A549 (cell line): ENCODE results near the gene CPN1. TPM values are rescaled to one million over a fixed set of nuclear protein-coding genes. Genes with fewer than 3 reads are reported as not detected.

Source experiments
- ATAC-seq, 2 experiments: fragments of 200-7000 bp in 1 of 2; fragments of >200 bp in 1 of 2; cut with Nextera tagmentation in 1 of 2; cut with Tn5 transposase in 1 of 2; 3 replicates each; pipeline versions ENCODE4 v1.8.0 to v1.9.1; 2018 to 2020; ENCODE audit warnings: mild to moderate bottlenecking in 1 of 2, moderate library complexity in 1 of 2
- CTCF ChIA-PET: fragments of 300-600 bp; sonication (Branson Sonifier 250); formaldehyde crosslinking; extraction: SDS; loops from one replicate; lab custom pipeline; 2021; ENCODE audit warnings: antibody characterized with exemption, inconsistent platforms; lab: Yijun Ruan, JAX
- POLR2A ChIA-PET: fragments of 350-600 bp; formaldehyde crosslinking; extraction: SDS; loops from one replicate; lab custom pipeline; 2021; ENCODE audit warnings: antibody characterized with exemption, inconsistent platforms; lab: Yijun Ruan, JAX
- DNase-seq, 2 experiments: peaks; one replicate each; pipeline versions ENCODE4 v3.0.0 to v3.0.0-alpha.2; 2011 to 2016; ENCODE audit warnings: low read depth in 1 of 2, low spot score in 1 of 2
- FAIRE-seq: peaks from 2 replicates; lab custom pipeline; 2011; peaks lifted over from hg19 to GRCh38; lab: Jason Lieb, UNC
- H3K27ac ChIP-seq, 2 experiments: fragments of >200 bp; sonication (Bioruptor Twin); formaldehyde crosslinking; 3 replicates each; pipeline ENCODE4 v1.5.1; 2016 to 2017
- H3K4me1 ChIP-seq: fragments of >200 bp; sonication (Bioruptor Twin); formaldehyde crosslinking; 3 replicates; pipeline ENCODE4 v1.6.1; 2016
- H3K4me2 ChIP-seq: fragments of >200 bp; sonication (Bioruptor Twin); formaldehyde crosslinking; 3 replicates; pipeline ENCODE4 v1.6.1; 2016
- H3K4me3 ChIP-seq: fragments of >200 bp; sonication (Bioruptor Twin); formaldehyde crosslinking; 3 replicates; pipeline ENCODE4 v1.5.1; 2016
- H3K9me3 ChIP-seq: fragments of >200 bp; sonication (Bioruptor Twin); formaldehyde crosslinking; 3 replicates; pipeline ENCODE4 v1.6.1; 2016
- HOXA7 ChIP-seq: fragments of 250-450 bp; sonication (Bioruptor Pico); IDR thresholded peaks from 2 replicates; pipeline ENCODE4 v1.5.0; 2020; ENCODE audit warnings: mild to moderate bottlenecking, moderate library complexity
- WGBS: methylation state at CpG from one replicate; pipeline ENCODE4 v1.1.6; 2017; ENCODE audit errors: missing lambda C conversion rate; 5-methylcytosine and 5-hydroxymethylcytosine counted together
- polyA plus RNA-seq, 4 experiments: library from polyadenylated mRNA; depleted of rRNA in 3 of 4; stranded (reverse); fragments of >200 nt; fragmentation: RNase III in 1 of 4; extraction: RNeasy Plus Mini Kit Qiagen cat#74134 plus additional on column Dnase treatment in 1 of 4; gene quantifications; 2 replicates in 3 of 4; 3 replicates in 1 of 4; pipeline ENCODE4 v1.2.3, GENCODE V29; 2011 to 2017
- TF ChIP-seq, protein P1 (sequence below): fragments of 450-650 bp; IDR thresholded peaks from 2 replicates; pipeline ENCODE4 v1.6.1; 2014; ENCODE audit warnings: antibody characterized with exemption

The CPN1 gene
- polyA plus RNA-seq, 2 of the 4 experiments (the other 2 are of a cell fraction) = 0.52 to 3.2 TPM

DNA sequence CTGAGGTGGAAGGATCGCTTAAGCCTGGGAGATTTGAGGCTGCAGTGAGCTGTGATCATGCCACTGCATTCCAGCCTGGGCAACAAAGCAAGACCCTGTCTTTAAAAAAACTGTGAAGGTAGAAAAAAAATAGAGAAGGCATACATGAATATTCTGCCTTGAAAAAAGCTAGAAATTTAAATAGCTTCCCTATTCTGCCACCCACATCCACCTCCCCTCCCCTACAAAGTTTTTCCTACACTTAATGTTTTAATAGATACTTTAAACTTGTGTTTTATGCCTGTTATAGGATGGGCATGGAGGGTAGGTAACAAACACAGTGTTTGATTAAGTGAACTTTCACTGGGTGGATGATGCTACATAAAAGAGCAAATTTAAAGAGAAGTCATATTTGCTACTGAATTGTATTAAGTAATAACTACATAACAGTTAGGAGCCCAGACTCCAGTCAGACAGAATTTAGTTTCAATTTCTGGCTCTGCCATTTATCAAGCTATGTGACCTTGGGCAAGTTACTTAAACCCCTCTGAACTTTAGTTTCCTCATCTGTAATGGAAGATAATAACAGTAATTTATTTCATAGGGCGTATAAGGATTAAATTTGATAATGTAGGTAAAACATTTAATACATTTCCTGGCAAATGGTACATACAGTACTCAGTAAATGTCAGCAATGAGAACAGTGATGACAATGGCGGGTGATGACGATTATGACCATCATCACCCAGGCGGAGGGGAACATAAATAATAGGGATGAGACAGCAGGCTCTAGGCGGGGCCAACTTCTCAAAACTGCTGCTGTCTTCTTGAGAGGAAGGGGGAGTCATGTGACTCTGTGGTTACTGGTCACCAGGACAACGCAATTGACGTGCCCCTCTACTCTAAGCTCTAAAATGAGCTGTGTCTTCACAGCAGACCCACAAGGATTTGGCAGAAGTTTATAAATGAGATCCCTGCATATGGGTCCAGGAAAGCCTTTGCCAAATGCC is 87.7 kb downstream of the CPN1 start:
- CTCF ChIA-PET = interaction anchor here (1.1 to 2.7 kb wide), 8 partner anchors 9 to 87 kb away, joined by 4 to 12 read pairs (median 7); partner anchors contain the start of gene DNMBP
- DNase-seq (no peak), ATAC-seq (peak in 1 of 2 experiments; percentile 46; a peak in 3 of 6 replicates)

More for the DNA sequence above, 87.7 kb downstream of the CPN1 start:
- 81% methylated on average over 8 of the region's 8 CpGs for WGBS
- Histone ChIP-seq H3K27ac (peak overlapping the region in 1 of 2 experiments; percentile 29; a peak in 2 of 6 replicates), H3K4me3 (no peak overlapping the region), H3K4me2 (peak overlapping the region; percentile 13; the same call in 1 of the 3 replicates), H3K4me1 (peaks cover 24% of the 10 kb centered on the region), H3K9me3 (no peaks in the 10 kb centered on the region)
- TF ChIP-seq, protein P1, sequence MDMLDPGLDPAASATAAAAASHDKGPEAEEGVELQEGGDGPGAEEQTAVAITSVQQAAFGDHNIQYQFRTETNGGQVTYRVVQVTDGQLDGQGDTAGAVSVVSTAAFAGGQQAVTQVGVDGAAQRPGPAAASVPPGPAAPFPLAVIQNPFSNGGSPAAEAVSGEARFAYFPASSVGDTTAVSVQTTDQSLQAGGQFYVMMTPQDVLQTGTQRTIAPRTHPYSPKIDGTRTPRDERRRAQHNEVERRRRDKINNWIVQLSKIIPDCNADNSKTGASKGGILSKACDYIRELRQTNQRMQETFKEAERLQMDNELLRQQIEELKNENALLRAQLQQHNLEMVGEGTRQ = peak; percentile 6; the same call in 1 of the 2 replicates
- TF ChIP-seq HOXA7 (CRISPR knock-in tag) = no peak
- POLR2A ChIA-PET = no interaction called here
- no peak for FAIRE-seq

Other genes with a start within 250 kb of the CPN1 start
- 20.3 and 24.3 TPM in 2 replicates for gene DNMBP, start 71.9 kb downstream of the CPN1 start, polyA plus RNA-seq (2011; rRNA removed)
- gene DNMBP, start 71.9 kb downstream of the CPN1 start, polyA plus RNA-seq (2017; fragmentation: RNase III; extraction: RNeasy Plus Mini Kit Qiagen cat#74134 plus additional on column Dnase treatment) = 12.6 to 15.3 TPM (median 13.7 TPM) in 3 replicates
- 70.4 and 78.4 TPM in 2 replicates for gene ERLIN1, start 104.2 kb upstream of the CPN1 start, polyA plus RNA-seq (2011; rRNA removed)
- 62.8 to 66.4 TPM (median 63.9 TPM) in 3 replicates for gene ERLIN1, start 104.2 kb upstream of the CPN1 start, polyA plus RNA-seq (2017; fragmentation: RNase III; extraction: RNeasy Plus Mini Kit Qiagen cat#74134 plus additional on column Dnase treatment)
- gene CHUK, start 147.7 kb upstream of the CPN1 start, polyA plus RNA-seq (2011; rRNA removed) = 33.2 and 44.5 TPM in 2 replicates
- 22.6 to 23.5 TPM (median 22.7 TPM) in 3 replicates for gene CHUK, start 147.7 kb upstream of the CPN1 start, polyA plus RNA-seq (2017; fragmentation: RNase III; extraction: RNeasy Plus Mini Kit Qiagen cat#74134 plus additional on column Dnase treatment)
- gene CWF19L1, start 185.8 kb upstream of the CPN1 start, polyA plus RNA-seq (2011; rRNA removed) = 30.2 and 33.6 TPM in 2 replicates
- 24.7 to 25.6 TPM (median 24.7 TPM) in 3 replicates for gene CWF19L1, start 185.8 kb upstream of the CPN1 start, polyA plus RNA-seq (2017; fragmentation: RNase III; extraction: RNeasy Plus Mini Kit Qiagen cat#74134 plus additional on column Dnase treatment)
- gene BLOC1S2, start 204.8 kb upstream of the CPN1 start, polyA plus RNA-seq (2011; rRNA removed) = 56.9 and 91.0 TPM in 2 replicates
- 87.6 to 90.9 TPM (median 88.5 TPM) in 3 replicates for gene BLOC1S2, start 204.8 kb upstream of the CPN1 start, polyA plus RNA-seq (2017; fragmentation: RNase III; extraction: RNeasy Plus Mini Kit Qiagen cat#74134 plus additional on column Dnase treatment)
- 0.06 and 0.26 TPM in 2 replicates for gene PKD2L1, start 248.4 kb upstream of the CPN1 start, polyA plus RNA-seq (2011; rRNA removed)
- gene PKD2L1, start 248.4 kb upstream of the CPN1 start, polyA plus RNA-seq (2017; fragmentation: RNase III; extraction: RNeasy Plus Mini Kit Qiagen cat#74134 plus additional on column Dnase treatment) = 0.08 to 0.11 TPM (median 0.10 TPM) in 3 replicates